Measurements from ENCODE around the gene SLC7A7. TPM values are rescaled to one million over a fixed set of nuclear protein-coding genes. Genes with fewer than 3 reads are reported as not detected.
"Not testable (repeated sequence)": the region's sequence is repeated elsewhere in the genome, so short reads cannot be mapped to it uniquely, and the experiment has no call there.

The SLC7A7 gene
- total RNA-seq, 1 experiment from 2014 or later: 5.7 TPM

DNA sequence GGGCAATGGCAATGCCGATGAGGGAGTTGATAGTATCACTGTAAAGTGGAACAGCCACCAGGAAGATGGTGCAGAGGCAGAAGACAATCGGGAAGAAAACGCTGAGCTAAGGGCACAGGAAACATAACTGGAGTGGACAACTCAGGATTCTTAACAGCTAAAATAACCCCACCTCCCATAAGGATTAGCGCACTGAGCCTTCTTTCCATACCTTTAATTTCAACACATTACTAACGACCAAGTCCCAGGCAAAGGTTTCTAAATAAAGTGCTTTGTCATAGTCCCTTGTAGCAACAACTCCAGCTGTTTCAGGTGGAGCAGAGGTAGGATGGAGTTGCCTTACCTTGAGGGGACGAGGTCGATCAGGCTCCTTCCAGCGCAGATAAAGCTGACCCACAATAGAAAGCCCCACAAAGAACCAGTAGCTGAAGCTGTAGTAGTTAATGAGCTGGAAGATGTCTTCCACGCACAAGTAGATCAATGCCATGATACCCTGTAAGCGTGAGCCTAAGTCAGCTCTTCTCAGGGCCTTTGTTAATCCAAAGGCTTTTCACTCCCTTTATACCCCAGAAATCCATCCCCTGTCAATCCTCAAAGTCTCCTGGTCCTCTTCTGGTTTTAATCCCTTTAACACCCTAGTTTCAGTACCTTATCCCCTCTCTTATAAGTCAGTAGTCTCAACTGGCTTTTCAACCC, 41.1 kb downstream of the SLC7A7 start:
- Histone ChIP-seq H3K36me3 (replicated peaks; ENCODE audit: control insufficient read depth, insufficient read depth, low read length) (peaks cover 18% of the 10 kb centered on the region), H3K27me3 (ENCODE audit: control insufficient read depth, insufficient read depth, low read length) (no peaks in the 10 kb centered on the region), H3K4me3 (ENCODE audit: insufficient read depth, low read depth, low read length) (no peak overlapping the region)
- no peak for DNase-seq

DNA sequence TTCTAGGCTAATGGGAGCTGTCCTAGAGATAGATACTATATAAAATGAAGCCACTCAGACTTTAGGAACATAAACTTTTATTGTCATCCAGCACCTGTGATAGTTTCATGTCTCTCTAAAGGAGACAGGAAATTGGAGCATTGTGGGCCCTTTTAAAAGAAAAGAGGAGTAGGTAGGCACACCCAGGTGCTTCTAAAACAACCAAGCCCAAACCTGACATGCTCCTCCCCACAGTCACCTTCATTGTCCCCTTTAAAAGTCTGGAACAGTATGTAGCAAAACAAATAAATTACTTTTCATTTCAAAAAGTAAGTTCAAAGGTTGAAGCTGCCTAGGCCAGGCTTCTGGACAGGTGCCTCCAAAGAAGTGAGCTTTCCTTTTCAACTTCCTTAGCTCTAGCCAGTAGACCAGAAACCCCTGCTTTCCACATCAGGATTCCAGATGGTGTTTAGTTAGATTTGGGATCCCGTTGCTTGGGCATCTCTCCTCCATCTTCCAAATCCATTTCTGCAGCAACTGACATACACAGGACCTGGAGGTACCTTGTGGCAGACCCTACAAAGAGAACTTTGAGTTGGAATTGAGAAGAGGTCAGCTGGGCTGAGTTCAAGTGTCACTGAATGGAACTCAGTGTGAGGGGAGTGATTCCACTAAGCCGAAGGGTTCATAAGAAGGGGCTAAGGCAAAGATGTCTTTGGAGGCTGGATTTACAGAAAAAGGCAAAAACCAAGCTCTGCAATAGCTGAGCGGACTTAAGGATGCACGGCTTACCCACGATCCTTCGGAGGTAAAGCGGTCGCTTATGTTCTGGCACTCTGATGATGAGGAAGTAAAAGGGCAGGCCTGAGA, 41.8 kb downstream of the SLC7A7 start:
- Histone ChIP-seq H3K4me3 (ENCODE audit: insufficient read depth, low read depth, low read length) (no peak overlapping the region), H3K36me3 (replicated peaks; ENCODE audit: control insufficient read depth, insufficient read depth, low read length) (peaks cover 18% of the 10 kb centered on the region), H3K27me3 (ENCODE audit: control insufficient read depth, insufficient read depth, low read length) (no peaks in the 10 kb centered on the region)
- DNase-seq: no peak

DNA sequence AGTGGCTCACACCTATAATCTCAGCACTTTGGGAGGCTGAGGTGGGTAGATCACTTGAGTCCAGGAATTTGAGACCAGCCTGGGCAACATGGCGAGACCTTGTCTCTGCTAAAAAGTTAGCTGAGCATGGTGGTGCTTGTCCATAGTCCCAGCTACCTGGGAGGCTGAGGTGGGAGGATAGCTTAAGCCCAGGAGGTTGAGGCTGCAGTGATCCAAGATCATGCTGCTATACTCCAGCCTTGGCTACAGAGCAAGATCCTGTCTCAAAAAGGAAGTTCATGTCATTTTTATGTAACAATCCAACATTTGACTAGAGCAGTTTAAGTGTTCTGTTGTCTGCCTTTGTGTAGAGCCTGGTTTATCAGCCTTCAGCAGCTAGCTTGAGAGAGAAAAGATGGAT, 42.5 kb downstream of the SLC7A7 start:
- Histone ChIP-seq H3K27me3 (ENCODE audit: control insufficient read depth, insufficient read depth, low read length) (no peaks in the 10 kb centered on the region), H3K4me3 (ENCODE audit: insufficient read depth, low read depth, low read length) (no peak overlapping the region), H3K36me3 (replicated peaks; ENCODE audit: control insufficient read depth, insufficient read depth, low read length) (peaks cover 20% of the 10 kb centered on the region)
- no peak for DNase-seq

DNA sequence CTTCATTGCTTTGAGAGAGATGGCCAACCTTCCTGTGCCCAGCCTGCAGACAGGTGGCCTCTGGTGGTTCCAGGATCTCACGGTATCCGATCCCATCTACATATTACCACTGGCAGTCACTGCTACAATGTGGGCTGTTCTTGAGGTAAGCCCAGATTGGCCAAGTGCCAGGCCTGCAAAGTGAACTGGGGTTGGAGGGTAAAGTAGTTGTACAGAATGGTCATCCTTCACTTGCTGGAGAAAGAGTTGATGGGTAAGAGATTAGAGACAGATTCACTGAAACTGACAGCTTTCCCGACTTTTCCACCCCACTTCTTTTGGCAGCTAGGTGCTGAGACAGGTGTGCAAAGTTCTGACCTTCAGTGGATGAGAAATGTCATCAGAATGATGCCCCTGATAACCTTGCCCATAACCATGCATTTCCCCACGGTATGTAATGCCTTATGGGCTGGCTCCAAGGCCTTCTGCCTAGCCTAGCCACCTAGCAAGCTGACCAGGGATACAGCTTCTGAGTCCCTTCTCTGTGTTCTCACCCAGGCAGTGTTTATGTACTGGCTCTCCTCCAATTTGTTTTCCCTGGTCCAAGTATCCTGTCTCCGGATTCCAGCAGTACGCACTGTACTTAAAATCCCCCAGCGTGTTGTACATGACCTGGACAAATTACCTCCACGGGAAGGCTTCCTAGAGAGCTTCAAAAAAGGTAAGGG, 44.6 kb downstream of the SLC7A7 start:
- no peak overlapping the region for H3K4me3 ChIP-seq (ENCODE audit: insufficient read depth, low read depth, low read length)
- no peaks in the 10 kb centered on the region for H3K27me3 ChIP-seq (ENCODE audit: control insufficient read depth, insufficient read depth, low read length)
- H3K36me3 ChIP-seq (replicated peaks; ENCODE audit: control insufficient read depth, insufficient read depth, low read length): peaks cover 20% of the 10 kb centered on the region
- no peak for DNase-seq

DNA sequence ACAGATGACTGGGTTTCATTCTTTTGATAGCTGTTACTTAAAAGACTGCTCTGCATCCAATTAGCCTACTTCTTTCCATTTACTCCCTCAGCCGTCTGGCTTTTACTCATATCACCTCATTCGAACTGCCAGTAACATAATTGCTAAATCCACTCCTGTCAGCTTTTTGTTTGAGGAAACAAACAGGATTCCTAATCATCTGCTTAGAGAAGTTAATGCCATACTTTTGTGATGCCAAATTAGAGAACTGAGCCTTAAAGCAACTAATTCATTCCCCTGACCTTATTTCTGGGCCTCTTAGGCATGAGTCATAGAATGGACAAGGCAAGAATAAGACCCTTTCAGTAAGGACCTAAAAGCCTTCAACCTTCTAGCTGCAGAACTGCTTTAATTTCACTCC, 45.9 kb downstream of the SLC7A7 start:
- no peak for DNase-seq
- Histone ChIP-seq H3K27me3 (ENCODE audit: control insufficient read depth, insufficient read depth, low read length) (no peaks in the 10 kb centered on the region), H3K36me3 (replicated peaks; ENCODE audit: control insufficient read depth, insufficient read depth, low read length) (peaks cover 20% of the 10 kb centered on the region), H3K4me3 (ENCODE audit: insufficient read depth, low read depth, low read length) (no peak overlapping the region)

DNA sequence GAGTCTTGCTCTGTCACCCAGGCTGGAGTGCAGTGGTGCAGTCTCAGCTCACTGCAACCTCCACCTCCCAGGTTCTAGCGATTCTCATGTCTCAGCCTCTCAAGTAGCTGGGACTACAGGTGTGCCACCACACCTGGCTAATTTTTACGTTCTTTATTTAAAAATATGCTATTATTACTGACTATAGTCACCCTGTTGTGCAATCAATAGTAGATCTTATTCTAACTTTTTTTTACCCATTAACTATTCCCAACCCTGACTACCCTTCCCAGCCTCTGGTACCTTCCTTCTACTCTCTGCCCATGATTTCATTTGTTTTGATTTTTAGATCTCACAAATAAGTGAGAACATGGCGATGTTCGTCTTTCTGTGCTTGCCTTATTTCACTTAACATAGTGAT, 46.3 kb downstream of the SLC7A7 start:
- no peak for DNase-seq
- Histone ChIP-seq H3K27me3 (ENCODE audit: control insufficient read depth, insufficient read depth, low read length) (no peaks in the 10 kb centered on the region), H3K4me3 (ENCODE audit: insufficient read depth, low read depth, low read length) (no peak overlapping the region), H3K36me3 (replicated peaks; ENCODE audit: control insufficient read depth, insufficient read depth, low read length) (peaks cover 20% of the 10 kb centered on the region)

DNA sequence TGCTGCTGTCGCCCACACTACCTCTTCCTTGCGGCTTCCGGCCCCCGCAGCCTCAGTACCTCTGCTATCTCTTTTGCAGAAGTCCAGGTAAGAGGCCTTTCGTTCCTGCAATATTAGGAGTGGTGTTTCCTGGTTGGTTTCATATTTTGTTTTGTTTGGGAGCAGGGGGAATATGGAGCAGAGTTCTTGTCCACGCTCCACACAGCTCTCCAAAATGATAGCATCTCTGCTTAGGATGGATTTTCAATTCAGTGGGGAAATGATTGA, 48.0 kb downstream of the SLC7A7 start:
- Histone ChIP-seq H3K27me3 (ENCODE audit: control insufficient read depth, insufficient read depth, low read length) (no peaks in the 10 kb centered on the region), H3K36me3 (replicated peaks; ENCODE audit: control insufficient read depth, insufficient read depth, low read length) (peaks cover 20% of the 10 kb centered on the region), H3K4me3 (ENCODE audit: insufficient read depth, low read depth, low read length) (peak overlapping the region; percentile 95)
- DNase-seq: no peak

DNA sequence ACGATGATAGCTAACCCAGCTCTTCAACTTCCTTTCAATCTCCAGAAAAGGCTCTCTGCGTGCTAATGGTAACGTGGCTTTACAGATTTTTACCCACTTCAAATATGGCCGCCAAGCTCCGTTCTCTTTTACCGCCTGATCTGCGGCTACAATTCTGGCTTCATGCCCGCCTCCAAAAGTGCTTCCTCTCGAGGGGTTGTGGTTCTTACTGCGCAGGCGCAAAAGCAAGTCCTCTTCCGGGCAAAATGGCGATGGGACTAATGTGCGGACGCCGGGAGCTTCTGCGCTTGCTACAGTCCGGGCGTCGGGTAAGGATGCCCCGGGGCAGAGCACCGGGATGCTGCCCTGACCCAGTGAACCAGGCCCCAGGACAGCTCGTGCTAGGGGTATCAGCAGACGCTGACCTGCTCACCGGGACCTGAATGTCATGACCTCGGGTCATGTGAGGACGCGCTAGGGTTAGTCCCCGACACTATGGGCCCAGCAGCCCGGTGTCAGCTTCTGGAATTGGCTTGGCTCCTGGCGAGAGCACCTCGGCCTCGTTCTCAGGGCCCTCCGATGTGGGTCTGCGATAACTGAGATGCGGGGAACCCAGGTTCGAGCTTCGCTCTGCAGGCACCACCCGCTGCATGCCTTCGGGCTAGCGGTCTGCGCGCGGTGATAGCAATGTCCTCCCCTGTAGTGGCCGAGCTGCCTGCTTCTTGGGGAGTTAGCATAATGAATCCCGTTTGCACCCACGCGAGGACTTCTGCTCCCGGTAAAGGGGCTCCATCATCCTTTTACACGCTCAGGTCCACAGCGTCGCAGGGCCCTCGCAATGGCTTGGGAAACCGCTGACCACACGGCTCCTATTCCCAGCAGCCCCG, 48.5 kb downstream of the SLC7A7 start, which contains the start of gene OXA1L:
OXA1L (plus strand) TSS at position 232 of the 866 bp plus-strand sequence; CDS start at position 246, 14 bp downstream.
- DNase-seq: peak; percentile 92
- Histone ChIP-seq H3K27me3 (ENCODE audit: control insufficient read depth, insufficient read depth, low read length) (no peaks in the 10 kb centered on the region), H3K4me3 (ENCODE audit: insufficient read depth, low read depth, low read length) (peak within 1 kb of the TSS; percentile 95), H3K36me3 (replicated peaks; ENCODE audit: control insufficient read depth, insufficient read depth, low read length) (peaks cover 20% of the 10 kb centered on the region)

DNA sequence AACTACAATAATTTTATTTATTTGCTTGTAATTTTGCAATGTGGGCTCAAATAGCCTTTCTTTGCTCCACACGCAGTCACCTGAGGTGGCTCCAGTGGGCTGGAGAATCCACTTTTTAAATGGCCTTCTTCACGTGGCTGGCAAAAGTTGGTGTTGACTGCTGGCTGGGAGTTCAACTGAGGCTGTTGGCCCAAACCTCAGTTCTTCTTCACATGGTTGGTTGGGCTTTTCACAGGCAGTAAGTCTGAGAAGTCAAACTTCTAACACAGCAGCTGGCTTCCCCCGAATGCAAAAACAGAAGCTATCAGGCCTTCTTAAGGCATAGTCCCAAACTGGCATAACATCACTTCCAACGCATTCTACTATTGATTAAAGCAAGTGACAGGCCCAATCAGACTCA, 50.9 kb downstream of the SLC7A7 start:
- no peak for DNase-seq
- Histone ChIP-seq H3K4me3 (ENCODE audit: insufficient read depth, low read depth, low read length) (no peak overlapping the region), H3K27me3 (ENCODE audit: control insufficient read depth, insufficient read depth, low read length) (no peaks in the 10 kb centered on the region), H3K36me3 (replicated peaks; ENCODE audit: control insufficient read depth, insufficient read depth, low read length) (peaks cover 2% of the 10 kb centered on the region; the same call in 1 of the 2 replicates)

DNA sequence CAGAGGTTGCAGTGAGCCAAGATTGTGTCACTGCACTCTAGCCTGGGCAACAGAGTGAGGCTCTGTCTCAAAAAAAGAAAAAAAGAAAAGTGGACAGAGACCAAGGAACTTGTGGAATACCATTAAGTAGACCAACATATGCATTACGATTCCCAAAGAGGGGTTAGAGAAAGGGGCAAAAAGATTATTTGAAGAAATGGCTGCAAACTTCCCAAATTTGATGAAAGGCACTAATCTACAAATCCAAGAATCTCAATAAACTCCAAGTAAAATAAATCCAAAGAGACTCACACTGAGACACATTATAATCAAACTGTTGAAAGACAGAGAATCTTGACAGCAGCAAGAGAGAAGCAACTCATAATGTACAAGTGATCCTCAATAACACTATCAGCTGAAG, 53.5 kb downstream of the SLC7A7 start:
- Histone ChIP-seq H3K27me3 (ENCODE audit: control insufficient read depth, insufficient read depth, low read length) (no peaks in the 10 kb centered on the region), H3K36me3 (replicated peaks; ENCODE audit: control insufficient read depth, insufficient read depth, low read length) (no peaks in the 10 kb centered on the region), H3K4me3 (ENCODE audit: insufficient read depth, low read depth, low read length) (no peak overlapping the region)
- no peak for DNase-seq

DNA sequence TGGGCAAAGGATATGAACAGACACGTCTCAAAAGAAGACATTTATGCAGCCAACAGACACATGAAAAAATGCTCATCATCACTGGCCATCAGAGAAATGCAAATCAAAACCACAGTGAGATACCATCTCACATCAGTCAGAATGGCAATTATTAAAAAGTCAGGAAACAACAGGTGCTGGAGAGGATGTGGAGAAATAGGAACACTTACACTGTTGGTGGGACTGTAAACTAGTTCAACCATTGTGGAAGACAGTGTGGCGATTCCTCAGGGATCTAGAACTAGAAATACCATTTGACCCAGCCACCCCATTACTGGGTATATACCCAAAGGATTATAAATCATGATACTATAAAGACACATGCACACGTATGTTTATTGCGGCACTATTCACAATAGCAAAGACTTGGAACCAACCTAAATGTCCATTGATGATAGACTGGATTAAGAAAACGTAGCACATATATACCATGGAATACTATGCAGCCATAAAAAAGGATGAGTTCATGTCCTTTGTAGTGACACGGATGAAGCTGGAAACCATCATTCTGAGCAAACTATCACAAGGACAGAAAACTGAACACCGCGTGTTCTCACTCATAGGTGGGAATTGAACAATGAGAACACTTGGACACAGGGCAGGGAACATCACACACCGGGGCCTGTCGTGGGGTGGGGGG, 57.1 kb downstream of the SLC7A7 start:
- H3K4me3 ChIP-seq (ENCODE audit: insufficient read depth, low read depth, low read length); DNase-seq; H3K36me3 ChIP-seq (replicated peaks; ENCODE audit: control insufficient read depth, insufficient read depth, low read length); H3K27me3 ChIP-seq (ENCODE audit: control insufficient read depth, insufficient read depth, low read length): not testable (repeated sequence)

DNA sequence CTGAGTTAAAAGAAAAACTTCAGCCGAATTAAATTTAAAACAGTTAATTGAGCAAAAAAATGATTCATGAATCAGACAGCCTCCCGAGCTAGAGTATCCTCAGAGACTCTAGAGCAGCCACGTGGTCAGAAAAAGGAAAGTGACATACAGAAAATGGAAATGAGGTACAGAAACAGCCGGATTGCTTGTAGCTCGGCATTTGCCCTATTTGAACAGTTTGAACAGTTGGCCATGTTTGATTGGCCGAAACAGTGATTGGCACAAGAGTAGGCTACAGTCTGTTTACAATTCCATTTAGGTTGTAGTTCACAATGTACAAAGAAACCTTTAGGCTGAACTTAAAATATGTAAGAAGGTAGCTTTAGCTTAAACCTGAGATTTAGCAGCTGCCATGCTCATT, 61.6 kb downstream of the SLC7A7 start:
- no peak for DNase-seq
- Histone ChIP-seq H3K27me3 (ENCODE audit: control insufficient read depth, insufficient read depth, low read length) (no peaks in the 10 kb centered on the region), H3K4me3 (ENCODE audit: insufficient read depth, low read depth, low read length) (no peak overlapping the region), H3K36me3 (replicated peaks; ENCODE audit: control insufficient read depth, insufficient read depth, low read length) (no peaks in the 10 kb centered on the region)

DNA sequence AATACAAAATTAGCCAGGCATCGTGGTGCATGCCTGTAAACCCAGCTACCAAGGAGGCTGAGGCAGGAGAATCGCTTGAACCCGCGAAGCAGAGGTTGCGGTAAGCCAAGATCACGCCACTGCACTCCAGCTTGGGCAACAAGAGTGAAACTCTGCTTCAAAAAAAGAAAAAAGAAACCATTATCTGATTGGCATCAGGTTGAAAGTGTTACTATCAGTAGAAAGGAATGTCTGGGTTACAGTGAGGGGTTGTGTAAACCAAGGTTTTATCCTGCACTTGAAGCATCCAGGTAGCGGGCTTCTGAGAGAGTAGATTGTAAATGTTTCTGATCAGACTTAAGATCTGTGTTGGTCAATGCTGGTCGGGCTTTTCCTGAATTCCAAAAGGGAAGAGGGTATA, 62.8 kb downstream of the SLC7A7 start:
- DNase-seq: no peak
- Histone ChIP-seq H3K36me3 (replicated peaks; ENCODE audit: control insufficient read depth, insufficient read depth, low read length) (no peaks in the 10 kb centered on the region), H3K27me3 (ENCODE audit: control insufficient read depth, insufficient read depth, low read length) (no peaks in the 10 kb centered on the region), H3K4me3 (ENCODE audit: insufficient read depth, low read depth, low read length) (no peak overlapping the region)

DNA sequence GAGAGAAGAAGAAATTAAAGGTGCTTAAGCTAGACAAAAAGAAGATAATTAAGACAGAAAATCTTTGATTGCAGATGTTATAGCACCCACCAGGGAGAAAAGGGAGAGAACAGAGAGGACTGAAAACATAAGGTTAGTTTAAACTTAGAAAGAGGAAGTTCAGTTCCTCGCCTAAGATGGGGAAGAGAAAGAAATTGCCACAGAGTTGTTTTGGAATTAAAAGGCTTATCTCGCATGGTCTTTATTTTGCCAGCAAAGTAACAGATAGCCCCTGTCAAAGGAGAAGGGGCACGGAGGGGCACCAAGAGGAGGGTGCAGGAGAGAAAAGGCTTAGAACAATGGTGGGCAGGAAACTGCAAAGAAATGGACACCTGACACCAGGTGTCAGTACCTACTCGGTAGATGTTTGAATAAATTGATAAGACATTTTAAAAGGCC, 66.6 kb downstream of the SLC7A7 start:
- H3K4me3 ChIP-seq (ENCODE audit: insufficient read depth, low read depth, low read length): no peak overlapping the region
- no peak for DNase-seq
- H3K36me3 ChIP-seq (replicated peaks; ENCODE audit: control insufficient read depth, insufficient read depth, low read length): no peaks in the 10 kb centered on the region
- no peaks in the 10 kb centered on the region for H3K27me3 ChIP-seq (ENCODE audit: control insufficient read depth, insufficient read depth, low read length)

Data from H7 (cell line).